Stimulated activated CD8-positive, alpha-beta memory T cell treated with anti-CD3 and anti-CD28 coated beads, Interleukin-12 subunit alpha, Interleukin-12 subunit beta, amount 100 ng/mL, for 1 hour (primary cell): Measurements from ENCODE around the gene MYRF.

Experiments used
- DNase-seq: peaks from one replicate; pipeline ENCODE4 v3.0.0-alpha.2; 2020; ENCODE audit warnings: low read depth

Gene MYRF

DNA sequence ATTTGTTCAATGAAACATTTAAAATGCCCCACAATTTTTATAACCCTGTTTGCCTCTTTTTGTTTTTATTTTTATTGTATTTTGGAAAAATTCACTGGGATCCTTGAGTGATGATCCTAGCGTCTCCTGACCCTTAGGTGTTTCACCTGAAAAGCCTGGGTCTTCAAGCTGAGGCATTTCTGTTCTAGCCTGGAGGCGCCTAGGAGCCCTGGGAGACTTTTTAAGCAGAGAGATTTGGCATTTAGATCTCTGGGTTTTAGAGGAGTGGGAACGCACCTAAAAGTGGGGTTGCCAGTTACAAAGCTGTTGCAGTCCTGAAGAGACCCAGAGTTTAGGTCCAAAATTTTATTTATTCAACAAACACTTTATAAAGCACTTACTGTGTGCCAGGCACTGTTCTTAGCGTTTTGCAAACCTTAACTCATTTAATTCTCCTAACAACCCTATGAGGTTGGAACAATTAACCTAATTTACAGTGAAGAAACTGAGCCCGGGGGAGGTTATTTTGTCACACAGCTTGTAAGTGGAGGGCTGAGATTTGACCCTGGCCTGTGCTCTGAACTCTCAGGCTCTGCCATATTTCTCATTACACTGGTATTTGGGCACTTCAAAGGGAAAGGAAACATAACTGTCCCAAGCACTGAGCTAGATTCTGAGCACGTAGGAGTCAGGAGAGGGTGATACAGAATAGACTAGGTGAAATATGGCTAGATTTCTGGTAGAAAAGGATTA is 65.2 kb downstream of the MYRF start:
- DNase-seq: no peak

DNA sequence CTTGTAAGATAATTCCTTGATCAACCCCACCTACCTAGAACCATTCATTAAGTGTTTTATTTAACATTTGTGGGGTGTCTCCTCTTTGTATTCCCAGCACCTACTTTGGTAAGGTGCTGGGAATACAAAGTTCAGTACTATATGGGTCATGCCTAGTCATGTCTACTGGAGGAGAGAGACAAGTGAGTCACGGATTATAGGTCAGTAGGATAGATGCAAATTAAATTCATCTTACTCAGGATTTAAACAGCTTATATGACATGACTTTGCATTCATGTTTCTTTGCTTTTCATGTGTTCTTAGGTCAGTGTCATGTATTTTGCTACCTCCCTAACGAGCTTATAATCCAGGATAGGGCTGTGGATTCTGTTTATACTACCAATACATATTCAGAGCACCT is 67.7 kb downstream of the MYRF start:
- no peak for DNase-seq

DNA sequence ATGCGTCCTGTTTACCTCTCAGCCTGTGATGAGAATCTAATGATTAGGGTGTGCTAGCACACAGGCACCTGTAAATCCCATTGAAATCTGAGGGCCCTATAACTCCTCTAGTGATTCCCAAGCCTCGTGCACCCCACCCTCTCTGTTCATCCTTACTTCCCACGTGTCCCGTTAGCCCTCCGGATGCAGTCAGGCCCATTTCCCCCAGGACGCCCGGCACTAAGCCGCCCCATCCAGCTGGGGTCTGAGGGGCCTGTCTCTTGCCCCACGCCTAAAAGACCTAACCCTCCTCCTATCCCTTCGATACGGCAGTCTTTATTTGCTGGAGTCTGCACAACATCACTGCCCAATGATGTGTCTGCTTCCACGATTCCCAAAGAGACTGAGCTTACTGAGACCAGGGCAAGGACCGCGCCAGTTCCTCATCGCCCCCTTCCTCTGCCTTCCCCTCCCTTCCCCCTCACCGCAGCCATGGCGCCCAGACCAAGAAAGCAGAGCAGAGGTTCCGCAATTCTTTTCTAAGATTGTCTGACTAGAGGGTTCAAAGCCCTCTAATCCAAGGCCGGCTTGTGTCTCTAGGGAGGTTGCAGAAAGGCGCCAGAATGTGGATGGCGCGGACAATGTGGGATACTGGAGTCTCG is 74.6 kb downstream of the MYRF start:
- DNase-seq: no peak

DNA sequence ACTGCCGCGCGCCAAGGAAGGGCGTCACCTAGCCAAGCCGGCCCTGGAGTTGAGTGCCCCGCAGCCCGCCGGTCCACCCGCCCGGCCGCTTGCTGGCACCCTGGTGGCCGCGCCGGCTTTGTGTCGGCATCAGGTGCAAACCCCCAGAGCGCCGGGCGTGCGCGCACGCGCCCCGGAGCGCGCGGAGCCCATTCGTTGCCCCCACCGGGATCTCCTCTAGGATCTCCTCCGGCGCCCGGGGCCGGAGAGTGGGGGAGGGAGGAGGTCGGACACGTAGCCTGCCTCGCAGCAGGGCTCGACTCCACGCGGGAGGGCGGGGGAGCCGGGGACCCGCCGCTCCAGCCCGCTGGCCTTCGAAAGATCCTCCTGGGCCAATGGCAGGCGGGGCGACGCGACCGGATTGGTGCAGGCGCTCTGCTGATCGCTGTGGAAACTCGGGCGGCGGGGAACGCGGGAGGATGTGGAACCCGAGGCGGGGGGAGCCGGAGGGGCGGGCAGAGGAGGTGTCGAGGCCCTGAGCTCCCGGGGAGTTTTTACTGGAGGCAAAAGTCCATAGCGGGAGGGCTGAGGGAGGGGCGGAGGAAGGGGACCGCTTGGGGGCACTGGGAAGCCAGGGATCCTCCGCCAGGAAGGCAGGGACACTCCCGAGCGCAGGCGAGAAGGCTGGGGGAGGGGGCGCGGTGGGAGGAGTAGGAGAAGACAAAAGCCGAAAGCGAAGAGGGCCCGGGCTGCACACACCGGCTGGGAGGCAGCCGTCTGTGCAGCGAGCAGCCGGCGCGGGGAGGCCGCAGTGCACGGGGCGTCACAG is 75.3 kb downstream of the MYRF start, which contains the start of gene FADS2:
Gene FADS2, plus strand, starts transcription at position 730 of the 808 bp plus-strand sequence. CDS start 91 bp downstream, outside the sequence.
- DNase-seq: peak; percentile 35

DNA sequence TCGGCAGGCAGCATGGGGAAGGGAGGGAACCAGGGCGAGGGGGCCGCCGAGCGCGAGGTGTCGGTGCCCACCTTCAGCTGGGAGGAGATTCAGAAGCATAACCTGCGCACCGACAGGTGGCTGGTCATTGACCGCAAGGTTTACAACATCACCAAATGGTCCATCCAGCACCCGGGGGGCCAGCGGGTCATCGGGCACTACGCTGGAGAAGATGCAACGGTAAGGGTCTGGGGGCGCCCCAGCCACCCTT is 75.9 kb downstream of the MYRF start:
- no peak for DNase-seq

DNA sequence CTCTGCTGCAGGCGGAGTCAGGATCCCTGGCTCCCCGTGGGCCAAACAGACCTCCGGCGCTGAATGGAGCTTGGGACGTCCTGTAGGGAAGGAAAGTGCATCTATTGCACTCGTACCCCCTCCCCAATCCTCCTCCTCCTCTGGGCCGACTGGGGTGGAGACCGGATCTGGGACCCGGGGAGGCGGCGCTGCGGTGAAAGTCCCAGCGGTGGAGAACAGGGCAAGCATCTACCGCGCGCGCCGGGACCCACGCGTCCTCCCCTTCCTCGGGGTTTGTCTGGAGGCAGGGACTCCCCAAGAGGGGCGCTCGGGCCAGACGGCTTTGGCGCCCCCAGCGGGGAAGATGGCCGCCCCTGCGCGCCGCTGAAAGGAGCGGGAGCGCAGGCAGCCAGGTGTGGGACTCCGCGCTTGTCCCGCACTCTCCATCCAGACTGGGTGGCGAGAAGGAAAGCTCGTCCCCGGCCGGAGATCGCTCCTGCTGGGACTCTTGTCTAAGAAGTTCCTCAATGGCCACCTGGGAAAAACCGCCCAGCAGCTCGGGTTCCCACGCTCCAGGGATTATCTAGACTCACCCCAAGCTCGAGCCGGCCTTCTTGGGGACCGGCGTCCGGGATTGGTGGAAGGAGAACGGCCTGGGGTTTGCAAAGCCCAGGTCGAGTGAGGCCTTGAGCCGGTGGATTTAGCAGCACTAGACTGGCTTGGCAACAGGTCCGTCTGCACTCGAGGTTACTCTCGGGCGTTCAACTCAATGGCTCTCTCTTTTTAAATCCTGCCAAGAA is 76.4 kb downstream of the MYRF start:
- no peak for DNase-seq

DNA sequence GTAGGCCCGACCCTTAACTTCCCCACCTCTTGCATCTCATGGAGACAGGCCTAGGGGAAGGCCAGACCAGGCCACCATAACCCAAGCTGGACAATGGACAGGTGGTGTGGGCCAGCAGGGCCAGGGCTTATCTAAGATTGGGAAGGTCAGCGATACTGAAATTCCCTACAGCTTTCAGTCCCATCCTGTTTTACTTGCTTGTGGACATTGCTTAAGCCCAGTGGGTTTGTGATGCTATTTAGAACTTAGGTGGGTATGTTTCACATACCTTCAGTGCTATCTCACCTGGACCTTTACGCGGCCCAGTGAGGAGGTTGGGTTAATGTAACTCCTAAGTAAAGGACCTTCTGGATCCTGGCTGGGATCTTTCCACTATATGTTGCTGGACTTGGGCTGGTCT is 77.4 kb downstream of the MYRF start:
- DNase-seq: no peak

DNA sequence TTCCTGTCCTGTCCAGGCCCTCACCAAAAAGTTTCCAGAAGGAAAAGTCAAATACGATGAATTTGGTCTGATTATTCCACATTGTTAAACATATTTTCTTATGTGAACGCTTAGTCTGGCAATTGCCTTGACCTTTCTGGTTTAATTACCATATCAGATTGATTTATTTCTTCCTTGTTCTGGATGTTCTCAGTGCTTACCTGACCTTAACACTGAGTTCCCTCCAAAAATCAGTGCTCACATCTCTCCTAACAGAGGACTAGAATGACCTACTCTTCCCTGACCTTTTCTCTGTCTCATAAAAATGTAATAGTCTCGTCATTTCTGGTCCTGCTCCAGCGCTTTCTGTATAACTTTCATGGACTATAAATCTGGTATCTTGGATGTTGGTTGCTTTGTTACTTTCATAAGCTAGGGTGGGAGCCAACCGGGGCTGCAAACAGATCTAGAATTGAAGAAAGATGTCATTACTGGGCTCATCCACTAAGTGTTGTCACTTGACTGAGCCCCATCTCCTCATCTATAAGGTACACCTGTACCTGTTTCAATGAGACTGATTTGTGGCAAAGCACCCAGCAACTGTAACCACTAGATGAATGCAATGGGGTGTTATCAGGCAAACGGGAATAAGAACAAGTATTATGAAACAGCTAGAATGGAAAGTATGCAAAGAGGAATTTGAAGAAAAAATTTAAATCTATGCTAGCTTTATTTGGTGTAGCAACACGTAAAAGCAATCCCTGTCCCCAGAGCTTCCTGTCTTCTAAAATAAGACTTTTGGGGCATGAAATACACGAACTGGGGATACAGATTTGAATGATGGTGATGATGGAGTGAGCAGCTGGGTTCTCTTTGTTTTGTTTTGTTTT is 78.0 kb downstream of the MYRF start:
- no peak for DNase-seq

DNA sequence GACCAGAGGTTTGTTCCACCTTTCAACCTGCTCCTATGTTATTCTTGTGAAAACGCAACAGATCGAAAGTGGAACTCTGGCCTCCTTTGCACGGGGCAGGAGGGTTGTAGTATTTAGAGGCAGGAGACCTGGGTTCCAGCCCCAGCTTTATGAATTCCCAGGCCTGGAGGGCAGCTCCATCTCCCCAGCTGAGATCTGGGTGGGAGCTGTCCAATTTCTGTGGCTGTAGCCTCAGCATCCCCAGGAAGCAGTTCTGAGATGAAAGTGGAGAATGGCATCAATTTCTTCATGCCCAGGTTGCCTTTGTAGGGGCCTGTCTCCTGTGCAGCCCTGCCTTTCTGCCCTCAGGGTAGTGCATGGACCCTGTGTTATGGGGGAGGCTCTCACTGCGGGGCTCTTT is 79.8 kb downstream of the MYRF start:
- no peak for DNase-seq

DNA sequence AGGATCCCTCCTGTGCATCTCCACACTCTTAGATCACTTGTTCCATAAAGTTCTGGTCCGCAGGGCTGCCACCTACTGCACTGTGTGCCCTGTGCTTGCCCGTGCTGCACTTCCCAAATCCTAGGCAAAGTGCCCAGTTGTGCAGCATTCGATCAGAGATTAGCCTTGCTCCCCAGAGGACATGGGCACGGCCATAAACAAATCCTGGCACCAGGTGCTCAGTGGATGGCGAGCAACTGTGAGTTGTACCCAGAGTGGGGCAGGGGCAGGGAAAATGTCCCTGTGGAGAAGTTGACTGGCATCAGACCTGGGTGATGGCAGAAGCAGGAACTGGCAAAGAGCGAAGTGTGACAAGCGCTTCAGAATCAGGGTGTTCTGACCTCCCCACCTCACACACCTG is 80.3 kb downstream of the MYRF start:
- DNase-seq: no peak

DNA sequence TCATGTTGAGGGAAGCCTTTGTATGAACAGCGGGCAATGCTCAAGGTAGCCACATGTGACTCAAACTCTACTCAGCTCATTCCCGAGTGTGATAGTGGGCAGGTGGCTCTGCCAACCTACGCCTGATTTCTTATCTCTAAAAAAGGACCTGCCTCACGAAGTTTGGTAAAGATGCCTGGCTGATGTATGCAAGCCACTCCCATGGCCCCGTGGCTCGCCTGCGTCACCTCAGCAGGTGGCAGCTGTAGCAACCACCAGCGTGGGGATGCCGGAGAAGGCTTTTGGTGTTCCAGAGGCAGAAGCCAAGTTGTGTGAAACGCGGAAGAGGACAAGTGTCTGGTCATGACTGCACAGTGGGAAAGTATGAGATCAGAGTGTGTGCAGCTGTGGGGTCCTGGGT is 81.0 kb downstream of the MYRF start:
- no peak for DNase-seq

DNA sequence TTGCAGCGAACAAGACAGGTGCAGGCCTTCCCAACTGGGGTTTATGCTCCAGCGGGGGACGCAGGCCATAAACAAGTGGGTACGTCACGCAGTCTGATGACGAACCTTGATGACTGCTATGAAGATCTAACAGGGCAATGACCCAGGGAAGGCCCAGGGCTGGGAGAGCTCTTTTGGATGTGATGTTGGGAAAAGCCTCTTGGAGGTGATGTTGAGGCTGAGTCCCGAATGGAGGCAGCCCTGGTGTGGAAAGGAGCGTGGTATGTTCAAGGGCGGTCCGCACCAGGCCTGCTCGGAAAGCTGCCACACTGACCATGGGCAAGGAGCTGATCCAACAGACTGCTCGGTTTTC is 81.5 kb downstream of the MYRF start:
- DNase-seq: no peak

DNA sequence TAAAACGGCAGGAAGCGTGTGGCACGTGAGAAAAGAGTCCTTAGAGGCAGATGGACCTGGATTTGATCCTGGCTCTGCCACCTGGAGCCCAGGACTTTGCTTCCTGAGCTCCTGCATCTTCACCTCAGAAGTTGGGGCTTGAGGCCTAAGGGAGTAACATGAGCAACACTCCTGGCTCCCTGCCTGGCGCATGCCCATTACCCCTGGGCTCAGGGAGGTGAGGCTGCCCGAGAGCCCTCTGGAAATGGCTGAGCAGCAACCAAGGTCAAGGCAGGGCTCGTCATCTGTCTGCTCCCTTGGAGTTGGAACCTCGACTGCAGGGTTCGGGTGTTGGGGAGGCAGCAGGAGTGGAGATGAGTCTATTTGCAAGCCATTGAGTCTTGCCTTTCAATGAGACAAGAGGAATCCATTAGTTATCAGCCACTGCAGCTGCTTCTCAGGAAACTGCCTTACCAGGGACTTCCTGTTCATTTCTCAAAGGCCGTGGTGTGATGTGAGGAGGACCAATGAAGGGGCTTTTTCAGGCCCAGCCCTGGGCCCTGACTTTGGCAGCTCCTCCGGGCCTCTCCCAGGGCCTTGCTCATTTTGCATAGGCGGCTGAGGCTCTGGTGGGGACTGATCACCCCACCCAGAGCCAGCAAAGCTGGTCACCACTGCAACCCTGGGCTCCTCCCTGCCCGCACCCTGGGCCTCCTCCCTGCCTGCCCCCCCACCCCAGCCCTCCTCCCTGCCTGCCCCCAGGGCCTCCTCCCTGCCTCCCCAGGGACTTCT is 82.0 kb downstream of the MYRF start:
- no peak for DNase-seq

DNA sequence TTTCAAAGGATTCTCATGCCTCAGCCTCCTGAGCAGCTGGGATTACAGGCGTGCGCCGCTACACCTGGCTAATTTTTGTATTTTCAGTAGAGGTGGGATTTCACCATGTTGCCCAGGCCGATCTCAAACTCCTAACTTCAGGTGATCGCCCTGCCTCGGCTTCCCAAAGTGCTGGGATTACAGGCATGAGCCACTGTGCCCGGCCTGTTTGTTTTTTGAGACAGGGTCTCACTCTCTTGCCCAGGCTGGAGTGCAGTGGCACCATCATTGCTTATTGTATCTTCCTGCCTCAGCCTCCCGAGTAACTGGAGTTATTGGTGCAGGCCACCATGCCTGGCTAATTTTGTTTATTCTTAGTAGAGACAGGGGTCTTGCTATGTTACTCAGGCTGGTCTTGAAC is 83.8 kb downstream of the MYRF start:
- DNase-seq: no peak

DNA sequence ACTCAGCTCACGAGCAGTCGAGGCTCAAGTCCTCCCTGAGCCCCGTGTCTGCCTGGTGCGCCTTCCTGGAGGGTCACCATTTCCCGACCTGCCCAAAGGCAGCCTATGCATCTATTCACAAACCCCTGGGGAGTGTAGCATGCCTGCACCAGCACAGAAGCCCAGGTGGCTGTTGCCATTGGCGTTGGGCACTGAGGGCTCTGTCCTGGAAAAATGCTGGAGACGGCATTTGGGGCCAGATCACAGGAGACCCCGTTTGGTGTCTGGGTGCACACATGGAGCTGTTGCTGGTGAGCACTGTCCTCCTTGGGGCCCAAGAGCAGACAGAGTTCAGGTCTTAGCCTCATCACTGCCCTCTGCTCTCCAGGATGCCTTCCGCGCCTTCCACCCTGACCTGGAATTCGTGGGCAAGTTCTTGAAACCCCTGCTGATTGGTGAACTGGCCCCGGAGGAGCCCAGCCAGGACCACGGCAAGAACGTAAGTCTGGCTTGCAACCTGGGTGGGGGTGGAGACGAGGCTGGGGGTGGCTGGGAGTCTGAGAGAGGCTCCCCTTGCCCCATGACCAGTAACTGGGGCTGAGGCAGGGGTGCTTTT is 85.1 kb downstream of the MYRF start:
- DNase-seq: no peak
